Measurements from ENCODE around the gene RAD51. TPM values are rescaled to one million over a fixed set of nuclear protein-coding genes. Genes with fewer than 3 reads are reported as not detected.

The RAD51 gene
- total and polyA plus RNA-seq, 7 experiments from 2014 or later, result 0.34 to 51.5 (median 0.66) TPM

- H3K9me3 Mint-ChIP-seq, result no peaks in the 10 kb centered on the region
- ATAC-seq (no peak), DNase-seq (no peak)
- ChIA-PET CTCF (interaction anchor here (1.2 kb wide), 1 partner anchor 21 kb away, joined by 3 read pairs; no protein-coding TSS in a partner anchor), POLR2A (interaction anchor here (0.7 kb wide), 1 partner anchor 36 kb away, joined by 3 read pairs; the partner anchor contains the start of gene RAD51)
- H3K4me3 Mint-ChIP-seq, result no peak overlapping the region
- Histone ChIP-seq H3K4me1 (ENCODE audit: control insufficient read depth in 2 of 2, insufficient read depth in 2 of 2, low read length in 2 of 2) (no peaks in the 10 kb centered on the region), H3K9me3 (ENCODE audit: control insufficient read depth in 2 of 3, low read length in 3 of 3) (no peaks in the 10 kb centered on the region), H3K27ac (ENCODE audit: low read depth, low read length) (no peak overlapping the region), H3K4me3 (ENCODE audit: low read length) (no peak overlapping the region), H3K36me3 (ENCODE audit: control insufficient read depth in 2 of 3, insufficient read depth in 3 of 3, low read length in 3 of 3) (peaks cover under 1 to 17% (median 2%) of the 10 kb centered on the region in 3 experiments), H3K27me3 (ENCODE audit: control insufficient read depth in 2 of 2, insufficient read depth in 2 of 2, low read length in 2 of 2) (no peaks in the 10 kb centered on the region)
- intact Hi-C loops (cut with micrococcal nuclease), result no loop called here
- peaks cover 0 to 24% (median 5%) of the 10 kb centered on the region in 5 donors for H3K36me3 Mint-ChIP-seq
- H3K27ac Mint-ChIP-seq, result peak overlapping the region in 2 of 9 donors; percentile 53 to 67
- no peaks in the 10 kb centered on the region for H3K27me3 Mint-ChIP-seq
- H3K4me1 Mint-ChIP-seq, result peaks cover 0 to 3% (median 0%) of the 10 kb centered on the region in 7 donors
Measured at GRCh38 chr15:40731034-40731433, 36.1 kb downstream of the RAD51 start.

GRCh38 chr15:40736575-40736974 is 41.6 kb downstream of the RAD51 start:
- CTCF ChIA-PET, result interaction anchor here (0.7 kb wide), 1 partner anchor 18 kb away, joined by 4 read pairs; no protein-coding TSS in a partner anchor
- peaks cover 0 to 22% (median 7%) of the 10 kb centered on the region in 5 donors for H3K36me3 Mint-ChIP-seq

GRCh38 chr15:40737048-40737447 is 42.1 kb downstream of the RAD51 start:
- Histone ChIP-seq H3K4me1 (ENCODE audit: control insufficient read depth in 2 of 2, insufficient read depth in 2 of 2, low read length in 2 of 2) (no peaks in the 10 kb centered on the region), H3K9me3 (ENCODE audit: control insufficient read depth in 2 of 3, low read length in 3 of 3) (no peaks in the 10 kb centered on the region), H3K27me3 (ENCODE audit: control insufficient read depth in 2 of 2, insufficient read depth in 2 of 2, low read length in 2 of 2) (no peaks in the 10 kb centered on the region), H3K27ac (ENCODE audit: low read depth, low read length) (no peak overlapping the region), H3K36me3 (ENCODE audit: control insufficient read depth in 2 of 3, insufficient read depth in 3 of 3, low read length in 3 of 3) (peaks cover 12 to 63% (median 17%) of the 10 kb centered on the region in 3 experiments), H3K4me3 (ENCODE audit: low read length) (no peak overlapping the region)
- intact Hi-C loops (cut with micrococcal nuclease), result no loop called here
- ChIA-PET CTCF (interaction anchor here (0.6 kb wide), 1 partner anchor 47 kb away, joined by 3 read pairs; no protein-coding TSS in a partner anchor), POLR2A (interaction anchor here (0.5 to 0.9 kb wide), 2 partner anchors 13 to 148 kb away, joined by 3 to 4 read pairs; no protein-coding TSS in a partner anchor)
- Mint-ChIP-seq H3K4me1 (no peaks in the 10 kb centered on the region), H3K36me3 (peaks cover 0 to 22% (median 7%) of the 10 kb centered on the region in 5 donors), H3K9me3 (no peaks in the 10 kb centered on the region), H3K27me3 (no peaks in the 10 kb centered on the region), H3K4me3 (no peak overlapping the region), H3K27ac (no peak overlapping the region)
- ATAC-seq (no peak), DNase-seq (no peak)

More at GRCh38 chr15:40736575-40736974, 41.6 kb downstream of the RAD51 start:
- no peaks in the 10 kb centered on the region for H3K4me1 ChIP-seq (ENCODE audit: control insufficient read depth in 2 of 2, insufficient read depth in 2 of 2, low read length in 2 of 2)
- H3K9me3 ChIP-seq (ENCODE audit: control insufficient read depth in 2 of 3, low read length in 3 of 3), result no peaks in the 10 kb centered on the region
- DNase-seq (no peak), ATAC-seq (no peak)
- Mint-ChIP-seq H3K4me1 (no peaks in the 10 kb centered on the region), H3K27me3 (no peaks in the 10 kb centered on the region), H3K4me3 (no peak overlapping the region), H3K27ac (no peak overlapping the region), H3K9me3 (no peaks in the 10 kb centered on the region)
- no peak overlapping the region for H3K4me3 ChIP-seq (ENCODE audit: low read length)
- H3K27ac ChIP-seq (ENCODE audit: low read depth, low read length), result no peak overlapping the region
- intact Hi-C loops (cut with micrococcal nuclease), result no loop called here
- peaks cover 12 to 67% (median 17%) of the 10 kb centered on the region in 3 experiments for H3K36me3 ChIP-seq (ENCODE audit: control insufficient read depth in 2 of 3, insufficient read depth in 3 of 3, low read length in 3 of 3)
- POLR2A ChIA-PET, result no interaction called here
- H3K27me3 ChIP-seq (ENCODE audit: control insufficient read depth in 2 of 2, insufficient read depth in 2 of 2, low read length in 2 of 2), result no peaks in the 10 kb centered on the region

GRCh38 chr15:40739047-40739446 is 44.1 kb downstream of the RAD51 start:
- Mint-ChIP-seq H3K36me3 (peaks cover 0 to 38% (median 5%) of the 10 kb centered on the region in 5 donors), H3K27me3 (no peaks in the 10 kb centered on the region), H3K9me3 (no peaks in the 10 kb centered on the region), H3K4me3 (no peak overlapping the region), H3K4me1 (peaks cover 0 to 18% (median 0%) of the 10 kb centered on the region in 7 donors), H3K27ac (peak overlapping the region in 1 of 9 donors; percentile 50)
- no peak for DNase-seq
- Histone ChIP-seq H3K27ac (ENCODE audit: low read depth, low read length) (no peak overlapping the region), H3K4me3 (ENCODE audit: low read length) (no peak overlapping the region), H3K9me3 (ENCODE audit: control insufficient read depth in 2 of 3, low read length in 3 of 3) (no peaks in the 10 kb centered on the region), H3K27me3 (ENCODE audit: control insufficient read depth in 2 of 2, insufficient read depth in 2 of 2, low read length in 2 of 2) (no peaks in the 10 kb centered on the region), H3K4me1 (ENCODE audit: control insufficient read depth in 2 of 2, insufficient read depth in 2 of 2, low read length in 2 of 2) (peaks cover 0 to 12% of the 10 kb centered on the region in 2 donors), H3K36me3 (ENCODE audit: control insufficient read depth in 2 of 3, insufficient read depth in 3 of 3, low read length in 3 of 3) (peaks cover 17 to 82% (median 17%) of the 10 kb centered on the region in 3 experiments)
- ChIA-PET POLR2A (no interaction called here), CTCF (interaction anchor here (1.6 kb wide), 1 partner anchor 44 kb away, joined by 5 read pairs; no protein-coding TSS in a partner anchor)
- no peak for ATAC-seq
- intact Hi-C loops (cut with micrococcal nuclease), result no loop called here

- CTCF ChIA-PET, result interaction anchor here (1.6 kb wide), 1 partner anchor 43 kb away, joined by 5 read pairs; no protein-coding TSS in a partner anchor
- Histone ChIP-seq H3K36me3 (ENCODE audit: control insufficient read depth in 2 of 3, insufficient read depth in 3 of 3, low read length in 3 of 3) (peaks cover 17 to 87% (median 17%) of the 10 kb centered on the region in 3 experiments), H3K4me3 (ENCODE audit: low read length) (no peak overlapping the region), H3K27me3 (ENCODE audit: control insufficient read depth in 2 of 2, insufficient read depth in 2 of 2, low read length in 2 of 2) (no peaks in the 10 kb centered on the region), H3K27ac (ENCODE audit: low read depth, low read length) (no peak overlapping the region), H3K4me1 (ENCODE audit: control insufficient read depth in 2 of 2, insufficient read depth in 2 of 2, low read length in 2 of 2) (peaks cover 0 to 20% of the 10 kb centered on the region in 2 donors), H3K9me3 (ENCODE audit: control insufficient read depth in 2 of 3, low read length in 3 of 3) (no peaks in the 10 kb centered on the region)
- Mint-ChIP-seq H3K4me1 (peaks cover 0 to 25% (median 0%) of the 10 kb centered on the region in 7 donors), H3K4me3 (no peak overlapping the region), H3K36me3 (peaks cover 0 to 39% (median 7%) of the 10 kb centered on the region in 5 donors), H3K27me3 (no peaks in the 10 kb centered on the region), H3K27ac (no peak overlapping the region), H3K9me3 (no peaks in the 10 kb centered on the region)
- POLR2A ChIA-PET, result no interaction called here
- no peak for DNase-seq
- intact Hi-C loops (cut with micrococcal nuclease), result loop anchor here in 1 of 2 donors (5.0 kb wide), 2 partner anchors 42 to 43 kb away; partner anchors contain the start of gene RAD51
- ATAC-seq, result no peak
Measured at GRCh38 chr15:40739854-40740253, 44.9 kb downstream of the RAD51 start.

- ATAC-seq (peak; percentile 51), DNase-seq (no peak)
- Histone ChIP-seq H3K27me3 (ENCODE audit: control insufficient read depth in 2 of 2, insufficient read depth in 2 of 2, low read length in 2 of 2) (no peaks in the 10 kb centered on the region), H3K4me3 (ENCODE audit: low read length) (no peak overlapping the region), H3K9me3 (ENCODE audit: control insufficient read depth in 2 of 3, low read length in 3 of 3) (no peaks in the 10 kb centered on the region), H3K36me3 (ENCODE audit: control insufficient read depth in 2 of 3, insufficient read depth in 3 of 3, low read length in 3 of 3) (peaks cover 0 to 84% (median 6%) of the 10 kb centered on the region in 3 experiments), H3K4me1 (ENCODE audit: control insufficient read depth in 2 of 2, insufficient read depth in 2 of 2, low read length in 2 of 2) (peaks cover 0 to 20% of the 10 kb centered on the region in 2 donors), H3K27ac (ENCODE audit: low read depth, low read length) (no peak overlapping the region)
- H3K36me3 Mint-ChIP-seq, result peaks cover 0 to 40% (median 10%) of the 10 kb centered on the region in 5 donors
- CTCF ChIA-PET, result interaction anchor here (1.1 kb wide), 1 partner anchor 27 kb away, joined by 3 read pairs; no protein-coding TSS in a partner anchor
- POLR2A ChIA-PET, result no interaction called here
- H3K9me3 Mint-ChIP-seq, result no peaks in the 10 kb centered on the region
- intact Hi-C loops (cut with micrococcal nuclease), result loop anchor here in 1 of 2 donors (1.0 to 5.0 kb wide), 3 partner anchors 12 to 46 kb away; partner anchors contain the start of genes RAD51 and RMDN3
- no peaks in the 10 kb centered on the region for H3K27me3 Mint-ChIP-seq
- H3K27ac Mint-ChIP-seq, result peak overlapping the region in 1 of 9 donors; percentile 94
- peaks cover 0 to 40% (median 0%) of the 10 kb centered on the region in 7 donors for H3K4me1 Mint-ChIP-seq
- H3K4me3 Mint-ChIP-seq, result peak overlapping the region in 2 of 10 donors; percentile 16 to 74
Measured at GRCh38 chr15:40743485-40743901, 48.5 kb downstream of the RAD51 start.
